Epithelial cell of proximal tubule (primary cell): ENCODE results near the gene PNCK. TPM values are rescaled to one million over a fixed set of nuclear protein-coding genes. Genes with fewer than 3 reads are reported as not detected.
A peak's percentile ranks its signal among the peaks of the same experiment; 100 is the strongest.
"Not testable (repeated sequence)": the region's sequence is repeated elsewhere in the genome, so short reads cannot be mapped to it uniquely, and the experiment has no call there.

Source experiments
- DNase-seq: peaks from one replicate; pipeline ENCODE4 v3.0.0-alpha.2; 2011; ENCODE audit warnings: low read depth
- H3K4me3 ChIP-seq: 2 replicates; pipeline ENCODE4 v1.5.1; 2011; ENCODE audit warnings: low read depth, mild to moderate bottlenecking, low read length
- total RNA-seq: library from RNA; depleted of rRNA; stranded (reverse); fragments of >200 nt; gene quantifications from 2 replicates; pipeline ENCODE4 v1.2.3, GENCODE V29; 2015
- TF ChIP-seq, protein P1 (sequence below): conservative IDR thresholded peaks from 2 replicates; pipeline ENCODE4 v1.5.1; 2012; ENCODE audit warnings: low read depth, mild to moderate bottlenecking, low read length

The PNCK gene
- total RNA-seq, 1 donor from 2014 or later: 0.86 TPM

DNA sequence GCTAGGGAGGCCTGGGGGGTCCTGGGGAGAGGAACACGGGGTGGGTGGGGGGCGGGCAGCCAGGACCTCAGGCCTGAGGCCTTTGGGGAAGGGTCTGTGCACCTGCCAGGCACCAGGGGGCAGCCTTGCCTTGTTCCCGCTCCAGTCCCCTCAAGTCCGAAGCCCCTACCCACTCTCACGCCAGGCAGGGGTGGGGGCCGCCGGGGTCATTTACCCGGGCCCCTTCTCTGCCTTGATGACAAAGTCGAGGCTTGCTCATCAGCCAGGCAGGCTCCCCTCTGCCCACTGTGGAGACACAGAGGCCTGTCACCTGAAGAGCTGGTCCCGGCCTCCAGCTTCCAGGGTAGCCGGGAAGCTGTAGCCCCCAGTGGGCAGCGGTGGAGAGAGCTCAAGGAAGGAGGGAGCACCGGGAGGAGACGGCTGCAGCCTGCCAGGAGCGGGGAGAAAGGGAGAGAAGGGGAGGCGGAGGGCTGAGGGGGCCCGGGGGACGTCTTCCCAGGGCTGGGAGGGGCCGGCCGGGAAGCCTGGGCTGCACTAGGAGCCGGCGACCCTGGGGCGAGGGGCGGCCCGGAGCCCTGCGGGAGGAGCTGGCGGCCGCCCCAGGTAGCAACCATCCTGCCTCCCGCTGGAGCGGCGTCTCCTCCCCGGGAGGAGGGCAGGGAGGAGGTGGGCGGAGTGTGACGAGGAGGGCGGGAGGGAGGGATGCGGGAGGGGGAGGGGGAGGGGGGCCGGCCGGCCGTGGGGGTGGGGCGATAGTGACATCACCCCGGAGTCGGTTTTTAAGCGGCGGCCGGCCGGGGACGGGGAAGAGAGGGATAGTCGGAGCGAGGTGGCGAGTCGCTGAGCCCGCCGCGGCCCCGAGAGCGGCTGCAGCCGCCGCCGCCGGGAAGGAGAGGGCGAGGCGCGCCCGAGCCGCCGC, 13.8 kb upstream of the PNCK start, which contains the start of gene SLC6A8:
TSS of gene SLC6A8 (plus strand) at position 806 of the 919 bp plus-strand sequence. CDS start 649 bp downstream, outside the sequence.
- TF ChIP-seq, protein P1, sequence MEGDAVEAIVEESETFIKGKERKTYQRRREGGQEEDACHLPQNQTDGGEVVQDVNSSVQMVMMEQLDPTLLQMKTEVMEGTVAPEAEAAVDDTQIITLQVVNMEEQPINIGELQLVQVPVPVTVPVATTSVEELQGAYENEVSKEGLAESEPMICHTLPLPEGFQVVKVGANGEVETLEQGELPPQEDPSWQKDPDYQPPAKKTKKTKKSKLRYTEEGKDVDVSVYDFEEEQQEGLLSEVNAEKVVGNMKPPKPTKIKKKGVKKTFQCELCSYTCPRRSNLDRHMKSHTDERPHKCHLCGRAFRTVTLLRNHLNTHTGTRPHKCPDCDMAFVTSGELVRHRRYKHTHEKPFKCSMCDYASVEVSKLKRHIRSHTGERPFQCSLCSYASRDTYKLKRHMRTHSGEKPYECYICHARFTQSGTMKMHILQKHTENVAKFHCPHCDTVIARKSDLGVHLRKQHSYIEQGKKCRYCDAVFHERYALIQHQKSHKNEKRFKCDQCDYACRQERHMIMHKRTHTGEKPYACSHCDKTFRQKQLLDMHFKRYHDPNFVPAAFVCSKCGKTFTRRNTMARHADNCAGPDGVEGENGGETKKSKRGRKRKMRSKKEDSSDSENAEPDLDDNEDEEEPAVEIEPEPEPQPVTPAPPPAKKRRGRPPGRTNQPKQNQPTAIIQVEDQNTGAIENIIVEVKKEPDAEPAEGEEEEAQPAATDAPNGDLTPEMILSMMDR: peak; percentile 40
- H3K4me3 ChIP-seq: peak within 1 kb of the TSS; percentile 51
- no peak for DNase-seq

DNA sequence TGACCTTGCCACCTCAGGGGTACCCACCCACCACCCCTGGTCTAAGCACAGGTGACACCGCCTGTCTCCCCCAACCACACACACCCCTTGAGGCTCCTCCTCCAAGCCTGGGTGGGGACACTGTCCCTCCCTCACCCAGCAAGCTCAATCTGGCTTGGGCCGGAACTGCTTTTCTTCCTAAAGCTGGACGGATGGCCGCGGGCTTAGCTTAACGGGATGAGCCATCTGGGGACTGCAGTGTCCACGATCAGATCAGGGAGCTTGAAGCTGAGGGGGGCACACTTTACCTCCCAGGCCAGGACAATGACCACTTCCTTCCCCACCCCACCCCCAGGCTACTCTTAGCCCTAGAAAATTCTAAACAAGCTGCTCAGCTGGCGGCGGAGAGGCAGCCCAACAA, 13.1 kb upstream of the PNCK start:
- H3K4me3 ChIP-seq: no peak overlapping the region
- DNase-seq: no peak
- TF ChIP-seq, protein P1: no peak

DNA sequence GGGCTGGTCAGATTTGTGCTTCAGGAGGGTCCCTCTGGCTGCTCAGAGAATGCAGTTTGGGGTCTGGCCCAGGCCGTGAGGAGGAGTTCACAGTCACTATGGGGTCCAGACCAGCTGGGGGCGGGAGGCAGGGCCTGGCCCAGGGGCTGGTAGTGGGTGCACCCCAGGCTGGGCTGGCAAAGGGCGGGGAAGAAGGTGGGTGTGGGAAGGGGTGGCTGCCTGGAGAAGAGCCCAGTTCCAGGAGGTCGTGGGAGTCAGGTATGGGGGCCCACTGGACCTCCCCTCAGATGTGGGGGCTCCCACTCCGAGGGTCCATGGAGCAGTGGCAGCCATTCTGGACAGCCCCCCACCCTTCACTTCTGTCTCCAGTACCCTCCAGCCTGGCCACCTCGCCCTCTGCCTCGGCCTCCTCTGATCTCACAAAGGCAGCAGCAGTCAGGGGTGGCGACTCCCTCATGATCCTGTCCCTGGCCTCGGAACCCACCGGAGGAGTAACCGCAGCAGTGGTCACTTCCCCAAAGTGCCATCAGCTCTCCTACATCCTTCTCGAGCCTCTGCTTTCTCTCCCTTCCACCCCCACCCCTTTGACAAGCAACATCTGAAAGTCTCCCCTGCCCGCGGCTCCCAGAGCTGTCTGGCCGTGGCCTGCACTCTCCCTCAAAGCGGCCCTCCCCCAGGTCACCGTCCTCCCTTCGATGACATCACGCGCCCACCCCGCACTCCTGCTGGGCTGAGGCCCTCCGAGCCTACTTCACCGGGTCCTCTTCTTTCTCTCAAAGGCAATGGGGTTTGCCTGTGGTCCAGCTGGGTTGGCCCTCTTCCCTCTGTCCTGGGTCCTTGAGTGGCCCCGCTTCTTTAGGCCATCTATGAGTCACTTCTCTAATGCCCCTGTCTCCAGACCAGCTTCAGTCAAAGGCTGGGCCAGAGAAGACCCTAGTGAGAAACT, 12.4 kb upstream of the PNCK start:
- TF ChIP-seq, protein P1: no peak
- H3K4me3 ChIP-seq: no peak overlapping the region
- no peak for DNase-seq

DNA sequence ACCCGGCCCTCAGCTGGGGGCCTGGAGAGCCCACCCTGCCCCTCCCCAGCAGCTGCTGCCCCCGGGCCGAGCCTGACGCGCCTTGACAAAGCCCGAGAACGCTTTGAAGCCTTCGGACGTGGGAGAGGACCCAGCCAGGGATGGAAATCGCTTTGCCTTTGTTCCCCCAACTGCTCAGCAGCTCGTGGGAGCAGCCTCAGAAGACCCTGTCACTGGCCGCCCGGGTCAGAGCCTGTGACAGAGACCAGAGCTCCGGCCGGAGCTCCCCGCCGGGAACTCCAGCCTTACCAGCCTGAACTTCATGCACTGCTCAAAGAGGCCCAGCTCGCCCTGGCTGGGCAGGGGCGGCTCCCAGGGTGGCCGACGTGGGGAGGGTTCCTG, 11.5 kb upstream of the PNCK start:
- TF ChIP-seq, protein P1: no peak
- DNase-seq: no peak
- no peak overlapping the region for H3K4me3 ChIP-seq

DNA sequence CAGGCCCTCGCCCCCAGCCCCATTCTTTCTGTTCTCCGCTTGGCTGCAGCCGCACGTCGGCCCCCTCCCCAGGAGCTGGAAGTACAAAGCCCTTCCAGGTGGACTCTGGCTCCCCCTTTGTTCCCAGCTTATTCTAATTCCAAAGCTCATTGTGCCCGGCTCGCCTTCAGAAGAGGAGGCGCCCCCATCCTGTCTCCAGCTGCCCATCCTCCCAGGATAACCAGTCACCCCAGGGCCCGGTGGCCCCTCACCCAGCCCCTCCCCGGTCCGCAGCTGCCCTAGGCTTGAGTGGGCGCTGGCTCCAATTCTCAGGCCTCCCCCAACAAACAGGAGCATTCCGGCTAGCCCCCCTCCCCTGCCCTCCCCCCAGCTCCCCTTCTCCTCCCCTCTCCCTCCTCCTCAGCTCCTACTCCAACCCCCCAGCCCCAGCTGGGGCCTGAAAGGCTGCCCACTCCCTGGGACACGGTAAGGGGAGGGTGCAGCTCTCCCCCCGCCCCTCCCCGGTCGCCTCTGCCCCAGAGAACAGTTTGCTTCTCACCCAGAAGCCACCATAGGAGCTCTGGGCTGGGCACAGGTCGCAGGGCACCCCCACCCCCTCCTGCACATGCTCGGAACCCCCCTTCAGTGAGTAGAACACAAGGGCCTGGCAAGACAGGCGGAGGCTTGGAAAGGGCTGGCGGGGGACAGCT, 11.0 kb upstream of the PNCK start:
- no peak overlapping the region for H3K4me3 ChIP-seq
- DNase-seq: no peak
- TF ChIP-seq, protein P1: no peak

DNA sequence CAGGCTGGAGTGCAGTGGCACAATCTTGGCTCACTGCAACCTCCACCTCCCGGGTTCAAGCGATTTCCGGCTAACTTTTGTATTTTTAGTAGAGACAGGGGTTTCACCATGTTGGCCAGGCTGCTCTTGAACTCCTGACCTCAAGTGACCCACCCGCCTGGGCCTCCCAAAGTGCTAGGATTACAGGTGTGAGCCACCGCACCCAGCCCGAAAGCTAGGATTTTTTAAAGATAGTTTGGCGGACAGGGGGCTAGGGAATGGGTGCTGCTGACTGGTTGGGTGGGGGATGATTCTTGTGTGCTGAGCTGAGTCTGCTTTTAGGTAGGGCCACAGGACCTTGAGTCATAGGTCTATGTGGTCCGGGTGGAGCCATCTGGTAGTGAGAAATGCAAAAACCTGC, 9.9 kb upstream of the PNCK start:
- DNase-seq, H3K4me3 ChIP-seq: not testable (repeated sequence)
